ENCODE measurements around the gene MLXIP.

Gene MLXIP

DNA sequence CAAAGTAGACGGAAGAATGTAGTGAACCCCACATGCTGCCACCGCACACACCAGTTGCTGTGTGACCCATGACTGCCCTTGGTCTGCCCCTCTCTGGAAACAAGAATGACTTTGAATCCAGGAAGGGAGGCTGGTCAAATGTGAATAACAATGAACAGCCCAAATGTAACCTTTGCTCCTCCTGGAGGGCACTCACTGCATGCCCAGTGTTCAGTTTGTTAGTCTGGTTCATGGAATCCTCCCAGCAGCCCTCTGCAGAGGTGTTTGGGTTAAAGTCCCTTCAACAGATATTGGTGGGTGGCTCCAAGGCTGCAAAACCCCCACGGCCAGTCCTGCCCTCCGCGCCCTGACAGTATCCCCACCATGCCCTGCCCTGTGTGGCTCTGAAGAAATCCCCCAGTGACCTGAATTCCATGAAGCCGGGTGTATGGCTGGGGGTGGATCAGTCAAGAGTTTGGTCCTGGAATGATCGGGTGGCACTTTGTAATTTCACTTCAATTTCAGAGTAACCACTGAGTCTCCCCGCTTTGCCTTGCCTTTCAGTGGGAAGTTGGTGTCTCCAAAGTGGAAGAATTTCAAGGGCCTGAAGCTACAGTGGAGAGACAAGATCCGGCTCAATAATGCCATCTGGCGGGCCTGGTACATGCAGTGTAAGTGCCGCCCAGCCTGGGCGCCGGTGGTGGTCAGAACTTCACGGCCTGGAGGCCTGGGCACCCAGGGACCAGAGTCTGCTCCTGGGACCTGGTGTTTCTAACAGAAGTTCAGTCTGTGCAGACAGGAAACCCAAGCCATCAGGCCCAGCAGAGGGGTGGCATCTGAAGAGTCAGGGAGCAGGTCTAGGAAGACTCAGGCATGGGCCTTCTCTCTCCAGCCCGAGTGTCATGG, 48.4 kb downstream of the MLXIP start:
- no peak for DNase-seq

GRCh38 chr12:122127839-122128238, 49.3 kb downstream of the MLXIP start:
- no peak for DNase-seq

GRCh38 chr12:122128481-122128880, 49.9 kb downstream of the MLXIP start:
- DNase-seq: no peak

GRCh38 chr12:122129131-122129530, 50.6 kb downstream of the MLXIP start:
- DNase-seq: no peak

- DNase-seq: no peak
These were observed 51.6 kb downstream of the MLXIP start for GRCh38 chr12:122130150-122130549.

GRCh38 chr12:122133192-122133950, 54.8 kb downstream of the MLXIP start:
- DNase-seq: no peak

- no peak for DNase-seq
These were observed 57.0 kb downstream of the MLXIP start for GRCh38 chr12:122135437-122136031.

GRCh38 chr12:122137229-122137628, 58.7 kb downstream of the MLXIP start:
- DNase-seq: no peak

GRCh38 chr12:122137681-122138080, 59.1 kb downstream of the MLXIP start:
- no peak for DNase-seq

- no peak for DNase-seq
These were observed 59.6 kb downstream of the MLXIP start for GRCh38 chr12:122138181-122138580.

GRCh38 chr12:122138616-122139015, 60.1 kb downstream of the MLXIP start:
- peak in 1 of 2 donors; percentile 9 for DNase-seq

GRCh38 chr12:122139266-122139665, 60.7 kb downstream of the MLXIP start:
- no peak for DNase-seq

- DNase-seq: no peak
These were observed 61.4 kb downstream of the MLXIP start for GRCh38 chr12:122139941-122140340.

- DNase-seq: no peak
These were observed 62.1 kb downstream of the MLXIP start for GRCh38 chr12:122140467-122141257.

DNA sequence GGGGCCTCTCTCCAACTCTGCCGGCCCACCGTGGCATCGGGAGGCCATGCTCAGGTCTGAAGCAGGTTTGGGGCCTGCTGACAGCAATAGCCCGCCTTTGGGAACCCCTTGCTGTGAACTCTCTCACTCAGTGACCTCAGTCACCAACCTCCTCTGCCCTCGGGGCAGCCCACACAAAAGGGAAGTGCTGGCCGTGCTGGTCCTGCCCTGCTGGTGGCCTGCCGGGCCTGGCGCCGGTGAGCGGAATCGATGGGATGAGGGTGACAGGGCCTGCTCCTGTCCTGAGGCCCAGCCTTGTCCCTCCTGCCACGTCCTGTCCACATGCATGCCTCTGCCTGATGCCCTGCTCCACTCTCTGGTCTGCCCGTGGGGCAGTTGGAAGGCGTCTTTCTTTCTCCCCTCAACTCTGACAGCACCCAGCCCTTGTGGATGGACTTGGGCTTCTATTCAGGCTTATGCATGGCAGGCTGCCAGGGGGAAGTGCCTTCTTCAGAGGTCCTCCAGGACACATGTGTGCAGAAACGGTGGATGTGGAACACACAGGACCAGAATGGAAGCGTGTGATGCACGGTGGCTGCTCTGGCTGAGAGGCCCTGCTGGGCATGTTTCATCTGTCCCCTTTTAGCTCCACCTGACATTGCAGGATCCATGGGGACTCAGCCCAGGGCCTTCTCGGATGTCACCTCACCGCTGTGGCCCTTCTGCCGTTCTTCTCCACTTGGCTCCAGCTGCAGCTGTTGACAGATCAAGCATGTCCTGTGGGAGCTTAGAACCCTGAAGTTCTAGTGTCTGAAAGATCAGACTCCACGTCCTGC, 63.6 kb downstream of the MLXIP start:
- DNase-seq: no peak

DNA sequence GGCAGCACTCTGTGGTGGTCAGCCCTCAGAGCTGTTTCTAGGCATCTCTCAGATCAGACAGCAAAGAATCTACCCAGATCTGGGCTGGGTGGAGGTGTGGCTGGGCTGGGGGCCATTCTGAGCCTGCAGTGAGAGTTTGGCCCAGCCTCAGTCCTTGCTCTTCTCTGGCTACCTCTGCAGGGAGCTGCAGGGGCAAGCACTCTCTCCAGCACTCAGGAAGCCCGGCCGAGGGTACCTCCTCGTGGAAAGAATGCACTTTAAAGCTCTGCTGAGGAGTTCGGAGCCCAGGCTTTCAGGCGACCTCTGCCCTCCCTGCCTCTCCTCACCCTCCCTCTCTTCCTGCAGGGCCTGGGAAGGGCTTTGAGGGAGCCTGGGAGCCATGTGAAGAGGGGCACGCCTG, 64.3 kb downstream of the MLXIP start:
- DNase-seq: no peak

DNA sequence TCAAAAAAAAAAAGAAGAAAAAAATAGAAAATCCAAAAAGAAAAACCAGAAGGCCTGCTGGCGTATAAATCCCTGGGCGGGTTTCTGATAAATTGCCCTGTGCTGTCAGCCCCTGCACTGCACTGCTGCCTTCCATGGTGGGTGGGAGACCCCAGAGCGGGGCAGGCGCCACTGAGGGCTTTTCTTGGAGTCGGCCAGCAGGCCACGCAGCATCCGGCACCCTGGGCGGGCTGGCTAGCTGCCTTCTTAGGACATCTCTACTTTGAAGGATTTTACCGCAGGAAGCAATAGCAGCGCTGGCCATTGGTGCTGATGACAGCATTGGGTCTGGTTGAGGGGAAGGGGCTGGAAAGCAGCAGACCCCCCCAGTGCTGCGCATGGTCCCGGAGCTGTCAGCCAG, 66.3 kb downstream of the MLXIP start:
- no peak for DNase-seq

DNA sequence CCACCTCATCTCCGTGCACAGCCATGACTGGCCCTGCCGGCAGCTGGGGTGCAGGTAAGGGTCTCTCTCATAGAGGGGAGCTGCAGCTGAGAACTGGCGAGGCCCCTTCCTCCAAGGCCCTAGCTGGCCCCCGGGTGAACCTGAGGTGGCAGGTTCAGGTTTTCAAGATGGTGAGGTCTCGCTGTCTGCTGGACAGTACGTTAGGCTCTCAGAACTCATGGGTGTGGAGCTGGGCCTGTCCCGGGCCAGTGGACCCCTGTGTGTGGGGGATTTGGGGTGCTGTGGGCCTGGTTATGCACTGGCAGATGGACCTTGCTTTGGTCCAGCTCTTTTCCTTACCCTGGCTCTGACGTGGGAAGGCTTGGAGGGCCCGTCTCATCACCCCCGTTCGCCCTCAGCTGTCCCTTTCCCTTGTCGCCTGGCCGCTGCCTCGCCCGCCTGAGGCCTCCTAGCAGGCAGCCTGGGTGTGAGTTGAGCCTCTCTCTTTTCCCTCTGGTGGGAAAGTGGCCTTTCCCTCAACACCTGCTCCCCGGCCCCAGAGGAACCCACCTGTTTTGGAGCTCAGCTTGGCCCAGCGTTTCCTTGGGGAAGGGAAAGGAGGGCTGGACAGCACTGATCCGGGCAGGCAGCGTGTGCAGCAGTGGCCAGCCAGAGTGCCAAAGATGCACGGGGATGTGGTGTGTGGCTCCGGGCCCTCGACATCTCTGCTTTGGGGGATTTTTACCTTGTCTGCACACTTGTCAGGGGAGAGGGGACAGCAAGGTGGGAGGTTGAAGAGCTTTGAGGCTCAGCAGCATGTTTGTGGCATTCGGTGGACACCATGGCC, 67.2 kb downstream of the MLXIP start:
- no peak for DNase-seq

GRCh38 chr12:122147514-122148290, 69.1 kb downstream of the MLXIP start:
- no peak for DNase-seq

- DNase-seq: no peak
These were observed 70.1 kb downstream of the MLXIP start for GRCh38 chr12:122148657-122149056.

Measured in hippocampal formation (tissue), 2 donors.